IMR-90 (cell line): ENCODE data around the gene HSFX2. TPM values are rescaled to one million over a fixed set of nuclear protein-coding genes. Genes with fewer than 3 reads are reported as not detected.

Experiments used
- ATAC-seq: fragments of 200-7000 bp; cut with Tn5 transposase; 2 replicates; pipeline ENCODE4 v1.9.1; 2020; ENCODE audit warnings: low read depth, mild to moderate bottlenecking, moderate library complexity
- BruUV-seq: library from RNA; stranded (reverse); fragments of 400-500 nt; replicated peaks from 2 replicates; lab custom pipeline; 2021; lab: Mats Ljungman, UMichigan
- CTCF ChIA-PET: fragments of 300-600 bp; formaldehyde crosslinking; extraction: SDS; loops from one replicate; lab custom pipeline; 2021; ENCODE audit warnings: antibody characterized with exemption; lab: Yijun Ruan, JAX
- POLR2A ChIA-PET: fragments of 300-600 bp; sonication (Branson Sonifier 250); formaldehyde crosslinking; loops from one replicate; lab custom pipeline; 2022; ENCODE audit warnings: antibody characterized with exemption; ENCODE audit not compliant: unreplicated experiment; lab: Charles Lee
- DNase-seq: peaks from one replicate; pipeline ENCODE4 v3.0.0; 2013
- H2AFZ ChIP-seq: replicated peaks from 2 replicates; pipeline ENCODE3; 2013; ENCODE audit warnings: low read length, mild to moderate bottlenecking; ENCODE audit not compliant: poor library complexity
- H2AK5ac ChIP-seq: 2 replicates; pipeline ENCODE4 v1.6.1; 2013; ENCODE audit warnings: low read depth, low read length, inconsistent platforms
- H2AK9ac ChIP-seq: replicated peaks from 2 replicates; pipeline ENCODE3; 2013; ENCODE audit warnings: mild to moderate bottlenecking, low read depth, low read length, moderate library complexity; ENCODE audit not compliant: poor library complexity
- H2BK120ac ChIP-seq: 2 replicates; pipeline ENCODE4 v1.6.1; 2013; ENCODE audit warnings: low read depth, low read length, inconsistent platforms
- H2BK15ac ChIP-seq: 3 replicates; pipeline ENCODE4 v1.6.1; 2013; ENCODE audit warnings: low read depth, low read length, inconsistent platforms
- H2BK20ac ChIP-seq: 2 replicates; pipeline ENCODE4 v1.6.1; 2013; ENCODE audit warnings: low read depth, mild to moderate bottlenecking, inconsistent platforms, low read length, moderate library complexity
- H2BK5ac ChIP-seq: 2 replicates; pipeline ENCODE4 v1.6.1; 2013; ENCODE audit warnings: mild to moderate bottlenecking, low read depth, low read length, inconsistent platforms; ENCODE audit not compliant: poor library complexity, severe bottlenecking
- H3K14ac ChIP-seq: replicated peaks from 2 replicates; pipeline ENCODE4 v1.6.1; 2013; ENCODE audit warnings: low read depth, low read length, inconsistent platforms
- H3K18ac ChIP-seq: 2 replicates; pipeline ENCODE4 v1.6.1; 2013; ENCODE audit warnings: low read depth, low read length, control low read depth
- H3K23ac ChIP-seq: 2 replicates; pipeline ENCODE4 v1.6.1; 2013; ENCODE audit warnings: low read depth, low read length, inconsistent platforms
- H3K27ac ChIP-seq: 2 replicates; pipeline ENCODE4 v1.5.1; 2013; ENCODE audit warnings: mild to moderate bottlenecking, control low read depth, low read length; ENCODE audit not compliant: insufficient read depth
- H3K27me3 ChIP-seq: 2 replicates; pipeline ENCODE4 v1.6.1; 2013; ENCODE audit warnings: low read length; ENCODE audit not compliant: control insufficient read depth, insufficient read depth
- H3K36me3 ChIP-seq: 2 replicates; pipeline ENCODE4 v1.6.1; 2013; ENCODE audit warnings: low read length, mixed read lengths; ENCODE audit not compliant: control insufficient read depth, insufficient read depth
- H3K4ac ChIP-seq: 2 replicates; pipeline ENCODE4 v1.6.1; 2013; ENCODE audit warnings: low read depth, low read length, inconsistent platforms
- H3K4me1 ChIP-seq: 2 replicates; pipeline ENCODE4 v1.6.1; 2013; ENCODE audit warnings: low read length, mixed read lengths; ENCODE audit not compliant: control insufficient read depth, insufficient read depth
- H3K4me2 ChIP-seq: 2 replicates; pipeline ENCODE4 v1.6.1; 2013; ENCODE audit warnings: low read depth, mild to moderate bottlenecking, control low read depth, low read length, moderate library complexity
- H3K4me3 ChIP-seq: 2 replicates; pipeline ENCODE4 v1.5.1; 2013; ENCODE audit warnings: low read depth, mild to moderate bottlenecking, control low read depth, low read length, moderate library complexity; ENCODE audit not compliant: insufficient read depth
- H3K56ac ChIP-seq: 2 replicates; pipeline ENCODE4 v1.6.1; 2013; ENCODE audit warnings: low read length, inconsistent platforms; ENCODE audit not compliant: insufficient read depth; ENCODE audit errors: extremely low read depth
- H3K79me1 ChIP-seq, 2 experiments: 2 replicates each; pipeline ENCODE4 v1.6.1; 2013; ENCODE audit warnings: low read length in 2 of 2, inconsistent platforms in 1 of 2, low read depth in 1 of 2
- H3K9ac ChIP-seq: 2 replicates; pipeline ENCODE4 v1.6.1; 2013; ENCODE audit warnings: low read depth, low read length, control low read depth
- H3K9me1 ChIP-seq: 2 replicates; pipeline ENCODE4 v1.6.1; 2013; ENCODE audit warnings: low read length, inconsistent platforms; ENCODE audit not compliant: insufficient read depth
- H3K9me3 ChIP-seq: 2 replicates; pipeline ENCODE4 v1.6.1; 2013; ENCODE audit warnings: low read length; ENCODE audit not compliant: control insufficient read depth, insufficient read depth
- H4K20me1 ChIP-seq: 2 replicates; pipeline ENCODE4 v1.6.1; 2013; ENCODE audit warnings: low read length, inconsistent platforms; ENCODE audit not compliant: insufficient read depth
- H4K5ac ChIP-seq: 2 replicates; pipeline ENCODE4 v1.6.1; 2013; ENCODE audit warnings: mild to moderate bottlenecking, low read depth, low read length, control low read depth
- H4K8ac ChIP-seq, 2 experiments: 2 replicates each; pipeline ENCODE4 v1.6.1; 2013; ENCODE audit warnings: low read depth in 2 of 2, low read length in 2 of 2, control low read depth in 1 of 2, inconsistent platforms in 1 of 2
- H4K91ac ChIP-seq: 2 replicates; pipeline ENCODE4 v1.6.1; 2013; ENCODE audit warnings: low read depth, low read length, inconsistent platforms; ENCODE audit not compliant: insufficient read depth
- BHLHE40 ChIP-seq: fragments of 150-350 bp; IDR thresholded peaks from 2 replicates; pipeline ENCODE4 v1.6.1; 2016; ENCODE audit warnings: mild to moderate bottlenecking, low read depth, low read length
- CEBPB ChIP-seq: IDR thresholded peaks from 2 replicates; pipeline ENCODE4 v1.6.1; 2012; ENCODE audit warnings: low read depth, low read length, improper control_type of control experiment
- CHD1 ChIP-seq: IDR thresholded peaks from 2 replicates; pipeline ENCODE4 v1.6.1; 2012; ENCODE audit warnings: low read depth, low read length, improper control_type of control experiment
- FOS ChIP-seq: fragments of 150-350 bp; IDR thresholded peaks from 2 replicates; pipeline ENCODE4 v1.6.1; 2016; ENCODE audit warnings: low read depth, low read length
- MAZ ChIP-seq: IDR thresholded peaks from 2 replicates; pipeline ENCODE4 v1.6.1; 2012; ENCODE audit warnings: low read depth, mild to moderate bottlenecking, low read length, improper control_type of control experiment, moderate library complexity, borderline replicate concordance
- NFE2L2 ChIP-seq: fragments of 150-350 bp; IDR thresholded peaks from 2 replicates; pipeline ENCODE4 v1.6.1; 2016; ENCODE audit warnings: low read depth, mild to moderate bottlenecking, low read length
- POLR2A ChIP-seq: IDR thresholded peaks from 2 replicates; pipeline ENCODE4 v1.6.1; 2012; ENCODE audit warnings: mild to moderate bottlenecking, low read depth, low read length
- RAD21 ChIP-seq: IDR thresholded peaks from 2 replicates; pipeline ENCODE4 v1.6.1; 2012; ENCODE audit warnings: low read length, improper control_type of control experiment
- RCOR1 ChIP-seq: IDR thresholded peaks from 2 replicates; pipeline ENCODE4 v1.6.1; 2012; ENCODE audit warnings: mild to moderate bottlenecking, low read length, improper control_type of control experiment; ENCODE audit not compliant: insufficient replicate concordance
- RFX5 ChIP-seq: IDR thresholded peaks from 2 replicates; pipeline ENCODE4 v1.8.0; 2012; ENCODE audit warnings: low read depth, mild to moderate bottlenecking, low read length, moderate library complexity
- SMC3 ChIP-seq: fragments of 150-350 bp; IDR thresholded peaks from 2 replicates; pipeline ENCODE4 v1.6.1; 2016; ENCODE audit warnings: low read depth, mild to moderate bottlenecking, antibody characterized with exemption, low read length, moderate library complexity
- WGBS, 2 experiments: methylation state at CpG; one replicate each; pipeline versions ENCODE4 v1.1.5 to v1.1.7; 2013; ENCODE audit warnings: missing lambda C conversion rate in 2 of 2; ENCODE audit not compliant: insufficient read length in 1 of 2; ENCODE audit errors: extremely low coverage in 2 of 2; 5-methylcytosine and 5-hydroxymethylcytosine counted together
- dilution Hi-C: fragments of 300-500 bp; cut with HindIII; formaldehyde crosslinking; loops from one replicate; pipeline ENCODE4 v1.14.3; 2018; ENCODE audit warnings: low sequenced_read_pairs; ENCODE audit not compliant: unreplicated experiment
- in situ Hi-C: fragments of 300-500 bp; cut with MboI; formaldehyde crosslinking; loops from 3 replicates; pipeline ENCODE4 v1.14.3; 2019; ENCODE audit warnings: low sequenced_read_pairs, inconsistent platforms, mixed read lengths
- intact Hi-C: fragments of 100-400 bp; cut with micrococcal nuclease; formaldehyde crosslinking; loops from 2 replicates; pipeline ENCODE4 v1.10.0; 2022
- polyA plus RNA-seq, 3 experiments: library from polyadenylated mRNA; depleted of rRNA; stranded (reverse); fragments of >200 nt; gene quantifications; 2 replicates each; pipeline ENCODE4 v1.2.3, GENCODE V29; 2012; ENCODE audit warnings: low replicate concordance in 1 of 3
- total RNA-seq: library from RNA; depleted of rRNA; stranded (reverse); fragments of >200 nt; gene quantifications from 2 replicates; pipeline ENCODE4 v1.2.3, GENCODE V29; 2012
- TF ChIP-seq, protein P1 (sequence below): fragments of 150-350 bp; IDR thresholded peaks from 2 replicates; pipeline ENCODE4 v1.6.1; 2016; ENCODE audit warnings: low read depth, mild to moderate bottlenecking, low read length, moderate library complexity, borderline replicate concordance
- TF ChIP-seq, protein P2 (sequence below): fragments of 150-350 bp; IDR thresholded peaks from 2 replicates; pipeline ENCODE4 v1.6.1; 2017; ENCODE audit warnings: mild to moderate bottlenecking, antibody characterized with exemption, low read length, low read depth
- TF ChIP-seq, protein P3 (sequence below): conservative IDR thresholded peaks from 2 replicates; pipeline ENCODE4 v1.5.1; 2012; ENCODE audit warnings: mild to moderate bottlenecking, low read depth, low read length, improper control_type of control experiment

Gene HSFX2
- total and polyA plus RNA-seq, 2 of the 4 experiments (the other 2 are of a cell fraction): 0.36 TPM; not detected in 1

DNA sequence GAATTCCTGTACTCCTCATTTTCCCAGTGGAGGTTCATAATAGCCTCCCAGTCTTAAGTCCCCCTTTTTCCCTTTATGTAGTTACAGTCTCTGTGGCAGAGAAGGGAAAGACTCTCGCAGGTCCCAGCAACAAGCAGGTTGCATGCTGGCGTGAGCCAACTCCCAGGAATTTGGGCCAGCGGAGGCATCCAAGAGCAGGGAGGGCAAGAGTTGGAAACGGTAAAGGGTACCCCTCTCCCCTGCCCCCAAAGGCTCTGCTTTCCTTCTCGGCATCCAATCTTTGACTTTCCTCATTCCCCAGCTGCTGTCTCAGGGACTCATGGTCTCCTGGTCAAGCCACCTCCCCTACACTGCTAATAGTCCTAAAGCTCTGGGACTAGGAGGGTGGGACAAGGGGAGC is 15.4 kb upstream of the HSFX2 start:
- Histone ChIP-seq H2BK20ac (no peak overlapping the region), H3K14ac (no peak overlapping the region), H3K4me2 (no peak overlapping the region), H4K8ac (no peak overlapping the region), H2AK5ac (no peak overlapping the region), H2BK5ac (no peak overlapping the region), H3K36me3 (no peaks in the 10 kb centered on the region), H3K79me1 (peaks cover 0 to 5% of the 10 kb centered on the region in 2 experiments; a peak in 1 of 4 replicates), H3K4me1 (peaks cover 4% of the 10 kb centered on the region; the same call in 1 of the 2 replicates), H2AFZ (no peak overlapping the region), H2BK15ac (no peak overlapping the region), H3K4me3 (no peak overlapping the region), H3K9me1 (no peaks in the 10 kb centered on the region; the same call in 1 of the 2 replicates), H3K9me3 (no peaks in the 10 kb centered on the region), H3K4ac (no peak overlapping the region), H3K27ac (no peak overlapping the region), H3K18ac (no peak overlapping the region), H4K91ac (no peak overlapping the region), H3K27me3 (no peaks in the 10 kb centered on the region), H3K23ac (no peak overlapping the region), H2BK120ac (no peak overlapping the region), H3K56ac (no peak overlapping the region), H2AK9ac (no peak overlapping the region), H4K5ac (no peak overlapping the region), H4K20me1 (peaks cover 4% of the 10 kb centered on the region), H3K9ac (no peak overlapping the region)
- TF ChIP-seq SMC3: no peak
- TF ChIP-seq, protein P1, sequence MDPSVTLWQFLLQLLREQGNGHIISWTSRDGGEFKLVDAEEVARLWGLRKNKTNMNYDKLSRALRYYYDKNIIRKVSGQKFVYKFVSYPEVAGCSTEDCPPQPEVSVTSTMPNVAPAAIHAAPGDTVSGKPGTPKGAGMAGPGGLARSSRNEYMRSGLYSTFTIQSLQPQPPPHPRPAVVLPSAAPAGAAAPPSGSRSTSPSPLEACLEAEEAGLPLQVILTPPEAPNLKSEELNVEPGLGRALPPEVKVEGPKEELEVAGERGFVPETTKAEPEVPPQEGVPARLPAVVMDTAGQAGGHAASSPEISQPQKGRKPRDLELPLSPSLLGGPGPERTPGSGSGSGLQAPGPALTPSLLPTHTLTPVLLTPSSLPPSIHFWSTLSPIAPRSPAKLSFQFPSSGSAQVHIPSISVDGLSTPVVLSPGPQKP: no peak
- TF ChIP-seq CEBPB: no peak
- TF ChIP-seq RAD21: no peak
- TF ChIP-seq NFE2L2: no peak
- TF ChIP-seq, protein P2, sequence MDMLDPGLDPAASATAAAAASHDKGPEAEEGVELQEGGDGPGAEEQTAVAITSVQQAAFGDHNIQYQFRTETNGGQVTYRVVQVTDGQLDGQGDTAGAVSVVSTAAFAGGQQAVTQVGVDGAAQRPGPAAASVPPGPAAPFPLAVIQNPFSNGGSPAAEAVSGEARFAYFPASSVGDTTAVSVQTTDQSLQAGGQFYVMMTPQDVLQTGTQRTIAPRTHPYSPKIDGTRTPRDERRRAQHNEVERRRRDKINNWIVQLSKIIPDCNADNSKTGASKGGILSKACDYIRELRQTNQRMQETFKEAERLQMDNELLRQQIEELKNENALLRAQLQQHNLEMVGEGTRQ: no peak
- TF ChIP-seq BHLHE40: no peak
- TF ChIP-seq MAZ: no peak
- no peak for TF ChIP-seq RCOR1
- no peak for TF ChIP-seq POLR2A
- TF ChIP-seq CHD1: no peak
- no peak for TF ChIP-seq FOS
- no peak for TF ChIP-seq RFX5
- TF ChIP-seq, protein P3, sequence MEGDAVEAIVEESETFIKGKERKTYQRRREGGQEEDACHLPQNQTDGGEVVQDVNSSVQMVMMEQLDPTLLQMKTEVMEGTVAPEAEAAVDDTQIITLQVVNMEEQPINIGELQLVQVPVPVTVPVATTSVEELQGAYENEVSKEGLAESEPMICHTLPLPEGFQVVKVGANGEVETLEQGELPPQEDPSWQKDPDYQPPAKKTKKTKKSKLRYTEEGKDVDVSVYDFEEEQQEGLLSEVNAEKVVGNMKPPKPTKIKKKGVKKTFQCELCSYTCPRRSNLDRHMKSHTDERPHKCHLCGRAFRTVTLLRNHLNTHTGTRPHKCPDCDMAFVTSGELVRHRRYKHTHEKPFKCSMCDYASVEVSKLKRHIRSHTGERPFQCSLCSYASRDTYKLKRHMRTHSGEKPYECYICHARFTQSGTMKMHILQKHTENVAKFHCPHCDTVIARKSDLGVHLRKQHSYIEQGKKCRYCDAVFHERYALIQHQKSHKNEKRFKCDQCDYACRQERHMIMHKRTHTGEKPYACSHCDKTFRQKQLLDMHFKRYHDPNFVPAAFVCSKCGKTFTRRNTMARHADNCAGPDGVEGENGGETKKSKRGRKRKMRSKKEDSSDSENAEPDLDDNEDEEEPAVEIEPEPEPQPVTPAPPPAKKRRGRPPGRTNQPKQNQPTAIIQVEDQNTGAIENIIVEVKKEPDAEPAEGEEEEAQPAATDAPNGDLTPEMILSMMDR: no peak
- in situ Hi-C loops (no loop called here), intact Hi-C loops (no loop called here), dilution Hi-C loops (no loop called here)
- no TSS peak for BruUV-seq
- no CpG with 5 or more reads among the region's 5 CpGs for WGBS, 2 experiments
- ChIA-PET CTCF (interaction anchor here (0.7 kb wide), 1 partner anchor 725 kb away, joined by 3 read pairs; no protein-coding TSS in a partner anchor), POLR2A (no interaction called here)
- ATAC-seq (no peak), DNase-seq (no peak)
